Measurements from ENCODE around the gene SARDH. TPM values are rescaled to one million over a fixed set of nuclear protein-coding genes. Genes with fewer than 3 reads are reported as not detected.

SARDH gene
- polyA plus RNA-seq, 1 donor from 2014 or later: not detected

DNA sequence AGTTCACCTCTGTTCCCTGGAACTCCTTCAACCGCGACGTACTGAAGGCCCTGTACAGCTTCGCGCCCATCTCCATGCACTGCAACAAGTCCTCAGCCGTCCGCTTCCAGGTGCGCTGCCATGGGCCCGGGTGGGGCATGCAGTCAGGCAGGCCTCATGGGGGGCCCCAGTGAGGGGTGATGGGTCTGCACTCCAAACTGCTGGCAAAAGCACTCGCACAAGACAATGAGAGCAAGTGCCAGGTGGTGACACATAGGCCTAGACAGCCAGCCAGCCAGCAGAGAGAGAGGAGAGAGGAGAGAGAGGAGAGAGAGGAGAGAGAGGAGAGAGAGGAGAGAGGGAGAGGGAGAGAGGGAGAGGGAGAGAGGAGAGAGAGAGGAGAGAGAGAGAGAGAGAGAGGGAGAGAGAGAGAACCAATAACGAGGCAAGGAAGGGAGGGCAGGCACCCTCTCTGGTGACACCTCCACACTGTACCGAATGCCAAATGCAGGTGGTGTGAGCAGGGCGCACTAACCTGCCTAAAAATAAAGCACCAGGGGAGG lies 81.0 kb downstream of the SARDH start:
- no peak overlapping the region for H3K4me2 ChIP-seq (ENCODE audit: low read length)
- H3K79me2 ChIP-seq (replicated peaks; ENCODE audit: insufficient read depth, low read length): no peaks in the 10 kb centered on the region
- H3K36me3 ChIP-seq (ENCODE audit: insufficient read depth, low read length): no peaks in the 10 kb centered on the region
- H3K9me2 ChIP-seq (ENCODE audit: insufficient read depth, low read length): no peaks in the 10 kb centered on the region
- no peaks in the 10 kb centered on the region for H3K27me3 ChIP-seq (ENCODE audit: insufficient read depth, low read depth, low read length)
- no peak for TF ChIP-seq EZH2 (IDR thresholded peaks at IDR 0.05; ENCODE audit: borderline replicate concordance, insufficient read depth, low read length, poor library complexity, severe bottlenecking)
- no peak for TF ChIP-seq EP300 (conservative IDR thresholded peaks at IDR 0.05; ENCODE audit: poor library complexity, severe bottlenecking)
- no peak for TF ChIP-seq TAF1 (IDR thresholded peaks at IDR 0.05; ENCODE audit: low read depth)
- TF ChIP-seq SMC3 (conservative IDR thresholded peaks at IDR 0.05; ENCODE audit: poor library complexity): no peak
- TF ChIP-seq, protein P1, sequence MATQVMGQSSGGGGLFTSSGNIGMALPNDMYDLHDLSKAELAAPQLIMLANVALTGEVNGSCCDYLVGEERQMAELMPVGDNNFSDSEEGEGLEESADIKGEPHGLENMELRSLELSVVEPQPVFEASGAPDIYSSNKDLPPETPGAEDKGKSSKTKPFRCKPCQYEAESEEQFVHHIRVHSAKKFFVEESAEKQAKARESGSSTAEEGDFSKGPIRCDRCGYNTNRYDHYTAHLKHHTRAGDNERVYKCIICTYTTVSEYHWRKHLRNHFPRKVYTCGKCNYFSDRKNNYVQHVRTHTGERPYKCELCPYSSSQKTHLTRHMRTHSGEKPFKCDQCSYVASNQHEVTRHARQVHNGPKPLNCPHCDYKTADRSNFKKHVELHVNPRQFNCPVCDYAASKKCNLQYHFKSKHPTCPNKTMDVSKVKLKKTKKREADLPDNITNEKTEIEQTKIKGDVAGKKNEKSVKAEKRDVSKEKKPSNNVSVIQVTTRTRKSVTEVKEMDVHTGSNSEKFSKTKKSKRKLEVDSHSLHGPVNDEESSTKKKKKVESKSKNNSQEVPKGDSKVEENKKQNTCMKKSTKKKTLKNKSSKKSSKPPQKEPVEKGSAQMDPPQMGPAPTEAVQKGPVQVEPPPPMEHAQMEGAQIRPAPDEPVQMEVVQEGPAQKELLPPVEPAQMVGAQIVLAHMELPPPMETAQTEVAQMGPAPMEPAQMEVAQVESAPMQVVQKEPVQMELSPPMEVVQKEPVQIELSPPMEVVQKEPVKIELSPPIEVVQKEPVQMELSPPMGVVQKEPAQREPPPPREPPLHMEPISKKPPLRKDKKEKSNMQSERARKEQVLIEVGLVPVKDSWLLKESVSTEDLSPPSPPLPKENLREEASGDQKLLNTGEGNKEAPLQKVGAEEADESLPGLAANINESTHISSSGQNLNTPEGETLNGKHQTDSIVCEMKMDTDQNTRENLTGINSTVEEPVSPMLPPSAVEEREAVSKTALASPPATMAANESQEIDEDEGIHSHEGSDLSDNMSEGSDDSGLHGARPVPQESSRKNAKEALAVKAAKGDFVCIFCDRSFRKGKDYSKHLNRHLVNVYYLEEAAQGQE (IDR thresholded peaks at IDR 0.05; ENCODE audit: borderline replicate concordance): no peak
- no peak for TF ChIP-seq POLR2AphosphoS5 (IDR thresholded peaks at IDR 0.05)
- no peak for TF ChIP-seq RAD21 (conservative IDR thresholded peaks at IDR 0.05)
- TF ChIP-seq, protein P2, sequence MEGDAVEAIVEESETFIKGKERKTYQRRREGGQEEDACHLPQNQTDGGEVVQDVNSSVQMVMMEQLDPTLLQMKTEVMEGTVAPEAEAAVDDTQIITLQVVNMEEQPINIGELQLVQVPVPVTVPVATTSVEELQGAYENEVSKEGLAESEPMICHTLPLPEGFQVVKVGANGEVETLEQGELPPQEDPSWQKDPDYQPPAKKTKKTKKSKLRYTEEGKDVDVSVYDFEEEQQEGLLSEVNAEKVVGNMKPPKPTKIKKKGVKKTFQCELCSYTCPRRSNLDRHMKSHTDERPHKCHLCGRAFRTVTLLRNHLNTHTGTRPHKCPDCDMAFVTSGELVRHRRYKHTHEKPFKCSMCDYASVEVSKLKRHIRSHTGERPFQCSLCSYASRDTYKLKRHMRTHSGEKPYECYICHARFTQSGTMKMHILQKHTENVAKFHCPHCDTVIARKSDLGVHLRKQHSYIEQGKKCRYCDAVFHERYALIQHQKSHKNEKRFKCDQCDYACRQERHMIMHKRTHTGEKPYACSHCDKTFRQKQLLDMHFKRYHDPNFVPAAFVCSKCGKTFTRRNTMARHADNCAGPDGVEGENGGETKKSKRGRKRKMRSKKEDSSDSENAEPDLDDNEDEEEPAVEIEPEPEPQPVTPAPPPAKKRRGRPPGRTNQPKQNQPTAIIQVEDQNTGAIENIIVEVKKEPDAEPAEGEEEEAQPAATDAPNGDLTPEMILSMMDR (IDR thresholded peaks at IDR 0.05; ENCODE audit: poor library complexity, severe bottlenecking): no peak
- no peak for TF ChIP-seq MXI1 (conservative IDR thresholded peaks at IDR 0.05; ENCODE audit: poor library complexity, severe bottlenecking)
- no peak overlapping the region for H3K4me3 ChIP-seq (ENCODE audit: low read length)
- no peak overlapping the region for H2AFZ ChIP-seq (ENCODE audit: low read depth, low read length)
- no peaks in the 10 kb centered on the region for H3F3A ChIP-seq (ENCODE audit: insufficient read depth, low read length, poor library complexity, severe bottlenecking)
- no peaks in the 10 kb centered on the region for H3K9me3 ChIP-seq (ENCODE audit: low read length)
- H3K27ac ChIP-seq (ENCODE audit: low read length): no peak overlapping the region
- H3K9ac ChIP-seq (ENCODE audit: low read length): no peak overlapping the region
- no peaks in the 10 kb centered on the region for H4K20me1 ChIP-seq (ENCODE audit: insufficient read depth)

DNA sequence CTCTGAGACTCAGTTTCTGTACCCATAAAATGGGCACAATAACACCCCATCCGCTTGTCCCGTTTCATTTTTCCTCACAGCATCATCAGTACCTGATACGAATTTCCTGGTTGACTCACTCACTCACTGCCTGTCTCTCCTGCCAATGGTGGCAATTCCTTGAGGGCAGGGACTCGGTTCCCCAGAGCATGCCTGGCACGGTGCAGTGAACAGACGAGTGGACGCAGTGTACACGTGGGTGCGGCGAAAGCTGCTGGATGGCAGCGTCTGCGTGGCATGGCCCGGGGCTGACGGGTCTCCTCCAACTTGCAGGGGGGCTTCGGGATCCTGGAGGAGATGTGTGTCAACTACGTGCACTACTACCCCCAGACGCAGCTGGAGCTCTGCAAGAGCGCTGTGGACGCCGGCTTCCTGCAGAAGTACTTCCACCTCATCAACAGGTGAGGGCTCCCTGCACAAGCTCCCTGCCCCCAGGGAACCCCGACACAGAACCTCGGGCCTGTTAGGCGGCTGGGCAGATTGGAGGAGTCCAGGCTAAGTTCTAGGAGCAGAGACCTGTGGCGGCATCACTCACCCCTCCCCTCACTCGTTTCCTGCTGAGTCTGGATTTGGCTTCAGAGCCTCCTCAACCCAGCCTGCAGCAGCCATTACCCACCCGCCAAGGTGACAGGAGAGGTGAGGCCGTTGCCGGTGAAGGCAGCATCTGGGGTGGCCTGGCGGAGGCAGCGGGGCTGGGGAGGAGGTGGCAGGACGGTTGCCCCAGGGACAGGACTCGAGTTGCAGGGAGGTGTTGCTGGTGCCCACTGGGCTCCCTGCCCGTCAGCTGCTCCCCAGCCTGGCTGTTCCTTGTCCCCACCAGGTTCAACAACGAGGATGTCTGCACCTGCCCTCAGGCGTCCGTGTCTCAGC lies 81.7 kb downstream of the SARDH start:
- no peak overlapping the region for H3K27ac ChIP-seq (ENCODE audit: low read length)
- no peaks in the 10 kb centered on the region for H3K9me2 ChIP-seq (ENCODE audit: insufficient read depth, low read length)
- H3F3A ChIP-seq (ENCODE audit: insufficient read depth, low read length, poor library complexity, severe bottlenecking): no peaks in the 10 kb centered on the region
- H4K20me1 ChIP-seq (ENCODE audit: insufficient read depth): no peaks in the 10 kb centered on the region
- H2AFZ ChIP-seq (ENCODE audit: low read depth, low read length): no peak overlapping the region
- no peaks in the 10 kb centered on the region for H3K27me3 ChIP-seq (ENCODE audit: insufficient read depth, low read depth, low read length)
- H3K4me3 ChIP-seq (ENCODE audit: low read length): no peak overlapping the region
- H3K9ac ChIP-seq (ENCODE audit: low read length): no peak overlapping the region
- H3K36me3 ChIP-seq (ENCODE audit: insufficient read depth, low read length): no peaks in the 10 kb centered on the region
- H3K4me2 ChIP-seq (ENCODE audit: low read length): no peak overlapping the region
- H3K9me3 ChIP-seq (ENCODE audit: low read length): no peaks in the 10 kb centered on the region
- no peaks in the 10 kb centered on the region for H3K79me2 ChIP-seq (replicated peaks; ENCODE audit: insufficient read depth, low read length)
- no peak for TF ChIP-seq RAD21 (conservative IDR thresholded peaks at IDR 0.05)
- TF ChIP-seq POLR2AphosphoS5 (IDR thresholded peaks at IDR 0.05): no peak
- TF ChIP-seq, protein P2 (IDR thresholded peaks at IDR 0.05; ENCODE audit: poor library complexity, severe bottlenecking): no peak
- no peak for TF ChIP-seq TAF1 (IDR thresholded peaks at IDR 0.05; ENCODE audit: low read depth)
- TF ChIP-seq MXI1 (conservative IDR thresholded peaks at IDR 0.05; ENCODE audit: poor library complexity, severe bottlenecking): no peak
- no peak for TF ChIP-seq EZH2 (IDR thresholded peaks at IDR 0.05; ENCODE audit: borderline replicate concordance, insufficient read depth, low read length, poor library complexity, severe bottlenecking)
- TF ChIP-seq, protein P1 (IDR thresholded peaks at IDR 0.05; ENCODE audit: borderline replicate concordance): no peak
- no peak for TF ChIP-seq EP300 (conservative IDR thresholded peaks at IDR 0.05; ENCODE audit: poor library complexity, severe bottlenecking)
- TF ChIP-seq SMC3 (conservative IDR thresholded peaks at IDR 0.05; ENCODE audit: poor library complexity): no peak

Data from neural cell (in vitro differentiated cells).